Measurements from ENCODE around the gene SYCE3.

GRCh38 chr22:50518606-50519005 is 44.1 kb downstream of the SYCE3 start:
- TF ChIP-seq, protein P1, sequence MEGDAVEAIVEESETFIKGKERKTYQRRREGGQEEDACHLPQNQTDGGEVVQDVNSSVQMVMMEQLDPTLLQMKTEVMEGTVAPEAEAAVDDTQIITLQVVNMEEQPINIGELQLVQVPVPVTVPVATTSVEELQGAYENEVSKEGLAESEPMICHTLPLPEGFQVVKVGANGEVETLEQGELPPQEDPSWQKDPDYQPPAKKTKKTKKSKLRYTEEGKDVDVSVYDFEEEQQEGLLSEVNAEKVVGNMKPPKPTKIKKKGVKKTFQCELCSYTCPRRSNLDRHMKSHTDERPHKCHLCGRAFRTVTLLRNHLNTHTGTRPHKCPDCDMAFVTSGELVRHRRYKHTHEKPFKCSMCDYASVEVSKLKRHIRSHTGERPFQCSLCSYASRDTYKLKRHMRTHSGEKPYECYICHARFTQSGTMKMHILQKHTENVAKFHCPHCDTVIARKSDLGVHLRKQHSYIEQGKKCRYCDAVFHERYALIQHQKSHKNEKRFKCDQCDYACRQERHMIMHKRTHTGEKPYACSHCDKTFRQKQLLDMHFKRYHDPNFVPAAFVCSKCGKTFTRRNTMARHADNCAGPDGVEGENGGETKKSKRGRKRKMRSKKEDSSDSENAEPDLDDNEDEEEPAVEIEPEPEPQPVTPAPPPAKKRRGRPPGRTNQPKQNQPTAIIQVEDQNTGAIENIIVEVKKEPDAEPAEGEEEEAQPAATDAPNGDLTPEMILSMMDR (IDR thresholded peaks at IDR 0.05; ENCODE audit: low read depth, low read length, poor library complexity, severe bottlenecking) = no peak
- TF ChIP-seq EZH2phosphoT487 (IDR thresholded peaks at IDR 0.05; ENCODE audit: borderline replicate concordance, low read length) = no peak

Measured in DOHH2 (cell line).